GF-D8 (cell line): ENCODE results near the gene SEMA4B.
"Not testable (repeated sequence)": the region's sequence is repeated elsewhere in the genome, so short reads cannot be mapped to it uniquely, and the experiment has no call there.

Source experiments
- DNase-seq: peaks from one replicate; lab custom pipeline; 2025; lab: John Stamatoyannopoulos, UW

The SEMA4B gene

GRCh38 chr15:90184119-90184785 is 16.9 kb upstream of the SEMA4B start:
- no peak for DNase-seq

DNA sequence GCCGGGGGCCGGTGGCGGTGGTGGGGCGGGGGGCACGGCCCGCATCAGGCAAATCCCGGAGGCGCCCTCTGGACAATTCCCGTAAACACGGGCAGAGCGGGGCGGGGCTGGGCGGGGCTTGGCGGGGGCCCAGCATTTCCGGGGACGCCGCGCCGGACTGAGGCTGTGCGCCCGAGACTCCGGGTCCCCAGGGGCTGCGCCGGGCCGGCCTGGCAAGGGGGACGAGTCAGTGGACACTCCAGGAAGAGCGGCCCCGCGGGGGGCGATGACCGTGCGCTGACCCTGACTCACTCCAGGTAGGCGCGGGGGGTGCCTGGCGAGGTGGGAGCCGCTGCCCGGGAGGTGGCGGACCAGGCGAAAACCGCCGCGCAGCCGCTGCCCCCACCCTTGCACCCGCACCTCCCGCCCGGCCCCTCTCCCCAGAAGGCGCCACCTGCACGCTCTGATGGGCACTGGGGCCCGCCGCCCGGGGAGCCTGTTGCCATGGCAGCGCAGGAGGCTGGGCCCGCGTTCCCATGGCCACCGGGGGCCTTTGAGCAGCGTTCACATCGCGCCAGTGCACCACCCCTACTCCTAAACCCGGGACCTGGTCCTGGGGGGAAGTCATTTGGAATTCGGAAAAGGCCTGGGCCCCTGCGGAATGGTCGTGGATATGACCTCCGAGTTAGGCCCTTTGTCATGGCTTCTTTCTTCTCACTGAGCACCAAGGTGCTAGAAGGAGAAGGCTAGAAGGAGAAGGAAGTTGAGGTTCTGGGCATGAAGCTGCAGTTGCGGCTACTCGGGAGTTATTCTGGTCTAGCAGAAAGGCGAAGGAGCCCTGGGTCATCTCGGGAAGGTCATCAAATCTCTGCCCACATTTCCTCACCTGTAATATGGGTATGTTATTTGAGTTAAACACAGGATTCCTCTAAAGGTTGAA is 16.1 kb upstream of the SEMA4B start:
- DNase-seq, result no peak

DNA sequence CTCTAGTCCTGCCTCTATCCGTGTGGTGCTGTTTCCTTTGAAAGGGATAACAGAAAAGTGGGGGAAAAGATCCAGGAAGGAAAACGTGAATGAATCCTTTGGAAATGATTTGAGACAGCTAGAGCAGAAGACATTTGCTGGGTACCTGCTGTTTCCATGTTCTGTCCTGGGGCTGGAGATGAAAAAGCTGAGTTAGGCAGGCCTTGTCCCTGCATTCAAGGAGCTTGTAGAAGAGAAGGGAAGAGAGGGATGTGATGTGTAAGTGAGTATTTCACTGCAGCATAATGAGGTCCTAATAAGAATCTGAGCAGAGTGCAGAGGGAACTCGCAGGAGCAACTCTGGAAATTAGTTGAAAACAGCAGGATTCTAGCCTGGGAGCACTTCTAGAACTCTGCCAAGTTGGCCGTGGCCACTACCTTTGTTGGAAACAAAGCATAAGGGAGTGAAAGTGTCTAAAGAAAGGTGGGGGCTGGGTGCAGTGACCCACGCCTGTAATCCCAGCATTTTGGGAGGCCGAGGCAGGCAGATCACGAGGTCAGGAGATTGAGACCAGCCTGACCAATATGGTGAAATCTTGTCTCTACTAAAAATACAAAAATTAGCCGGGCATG is 13.8 kb upstream of the SEMA4B start:
- DNase-seq, result no peak

DNA sequence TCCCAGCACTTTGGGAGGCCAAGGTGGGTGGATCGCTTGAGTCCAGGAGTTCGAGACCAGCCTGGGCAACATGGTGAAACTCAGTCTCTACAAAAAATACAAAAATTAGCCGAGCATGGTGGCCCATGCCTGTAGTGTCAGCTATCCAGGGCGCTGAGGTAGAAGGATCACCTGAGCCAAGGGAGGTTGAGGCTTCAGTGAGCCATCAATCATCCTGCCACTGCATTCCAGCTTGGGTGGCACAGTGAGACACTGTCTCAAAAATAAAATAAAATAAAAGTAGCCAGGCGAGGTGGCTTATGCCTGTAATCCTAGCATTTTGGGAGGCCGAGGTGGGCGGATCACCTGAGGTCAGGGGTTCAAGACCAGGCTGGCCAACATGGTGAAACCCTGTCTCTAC is 13.1 kb upstream of the SEMA4B start:
- not testable (repeated sequence) for DNase-seq

GRCh38 chr15:90188914-90189748 is 12.0 kb upstream of the SEMA4B start:
- peak; percentile 48 for DNase-seq

GRCh38 chr15:90189781-90190467 is 11.2 kb upstream of the SEMA4B start:
- no peak for DNase-seq

- no peak for DNase-seq
Observed at GRCh38 chr15:90190606-90191343, 10.4 kb upstream of the SEMA4B start.

- no peak for DNase-seq
Observed at GRCh38 chr15:90191344-90191687, 9.8 kb upstream of the SEMA4B start.

GRCh38 chr15:90191794-90192509 is 9.2 kb upstream of the SEMA4B start:
- DNase-seq, result no peak

DNA sequence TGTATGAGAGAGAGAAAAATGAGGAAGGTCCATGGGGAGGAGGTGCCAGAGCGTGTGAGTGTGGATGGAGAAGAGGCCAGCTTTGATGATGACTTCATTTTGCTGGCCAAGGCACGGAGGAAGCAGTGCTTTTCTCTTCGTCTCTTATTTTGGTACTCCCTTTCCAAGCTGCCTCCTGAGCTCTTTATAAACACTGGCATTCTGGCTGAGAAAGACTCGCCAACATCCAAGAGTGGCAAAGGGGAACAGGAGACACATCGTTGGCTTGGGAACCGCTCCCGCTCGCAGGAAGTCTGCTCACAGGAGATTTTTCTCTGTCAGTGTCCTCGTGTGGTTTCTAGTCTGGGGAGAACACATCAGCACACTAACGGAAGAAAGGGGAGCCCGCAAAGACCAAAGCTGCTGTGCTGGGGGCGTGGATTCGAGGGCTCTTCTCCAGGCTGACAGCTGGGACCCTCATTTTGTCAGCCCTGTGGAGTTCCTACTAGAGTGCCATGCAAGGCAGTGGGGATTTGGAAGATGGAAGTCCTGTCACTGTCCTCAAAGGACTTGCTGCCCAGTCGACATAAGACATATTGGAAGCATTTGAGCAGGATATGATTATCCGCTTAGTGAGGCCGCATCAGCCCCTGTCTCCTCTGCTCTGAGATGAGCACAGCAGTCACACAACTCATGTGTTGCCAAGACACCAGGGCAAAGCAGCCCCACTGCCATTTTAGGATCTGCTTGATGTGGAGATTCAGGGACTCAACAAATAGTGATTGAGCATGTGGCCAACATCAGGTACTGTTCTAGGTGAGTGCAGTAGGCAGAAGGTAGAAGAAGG is 8.0 kb upstream of the SEMA4B start:
- no peak for DNase-seq

DNA sequence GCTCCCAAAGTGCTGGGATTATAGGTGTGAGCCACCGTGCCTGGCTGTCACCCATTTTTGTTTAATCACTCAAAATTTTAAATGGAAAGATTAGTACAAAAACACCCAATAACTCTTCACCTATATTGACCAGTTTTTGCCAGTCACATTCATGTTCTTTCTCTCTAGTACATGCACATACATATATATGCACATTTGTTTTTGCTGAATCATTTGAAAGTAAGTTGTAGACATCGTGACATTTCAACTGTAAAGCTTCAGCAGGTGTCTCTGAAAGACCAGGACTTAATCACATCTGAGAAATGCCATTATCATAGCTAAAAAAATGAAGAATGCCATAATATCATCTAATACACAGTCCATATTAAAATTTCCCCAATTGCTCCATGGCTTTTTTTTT is 6.5 kb upstream of the SEMA4B start:
- no peak for DNase-seq

DNA sequence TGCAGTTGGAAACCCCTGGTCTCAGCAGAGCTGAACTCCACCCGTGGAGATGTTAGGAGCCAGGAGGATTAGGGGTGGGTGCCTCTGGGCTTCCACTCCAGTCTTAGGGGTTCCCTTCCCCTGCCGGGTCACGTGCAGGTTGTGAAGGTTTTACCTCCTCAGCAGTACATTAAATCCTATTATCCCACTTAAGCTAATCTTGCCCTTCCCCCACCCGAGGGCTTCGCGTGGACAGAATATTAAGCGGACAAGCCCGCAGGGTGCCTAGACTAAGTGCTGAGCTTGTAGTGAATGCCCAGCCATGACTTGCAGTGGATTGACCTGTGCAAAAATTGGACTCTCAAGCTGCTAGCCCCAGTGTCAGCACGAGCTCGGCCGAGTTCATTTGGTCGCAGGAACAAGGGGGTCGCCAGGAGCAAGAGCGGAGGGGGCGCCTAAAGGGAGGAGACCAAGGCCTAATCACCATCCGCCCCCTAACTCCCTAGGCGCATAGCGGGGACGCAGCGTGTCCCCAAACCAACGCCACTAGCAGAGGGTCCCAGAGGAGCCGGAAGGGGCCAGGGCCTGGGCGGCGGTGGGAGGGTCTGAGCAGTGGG is 498 bp upstream of the SEMA4B start:
- no peak for DNase-seq

GRCh38 chr15:90201944-90202375 is 830 bp downstream of the SEMA4B start:
- DNase-seq, result no peak

DNA sequence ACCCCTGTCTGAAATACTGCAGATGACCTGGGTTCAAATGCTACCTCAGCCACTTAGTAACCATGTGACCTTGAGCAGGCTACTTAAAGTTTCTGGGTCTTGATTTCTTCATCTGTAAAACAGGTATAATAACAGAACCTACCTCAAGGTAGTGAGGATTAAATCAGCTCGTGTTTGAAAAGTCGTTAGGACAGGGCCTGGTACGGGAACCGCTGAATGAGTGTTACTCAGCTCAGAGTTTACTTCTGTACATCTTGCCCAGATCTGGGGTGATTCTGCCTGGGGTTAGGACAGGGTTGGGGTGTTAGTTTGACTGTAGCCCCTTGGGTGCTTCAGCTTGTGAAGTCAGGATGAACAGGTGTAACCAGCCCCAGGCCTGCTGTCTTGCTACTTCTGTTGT is 1.8 kb downstream of the SEMA4B start:
- no peak for DNase-seq

DNA sequence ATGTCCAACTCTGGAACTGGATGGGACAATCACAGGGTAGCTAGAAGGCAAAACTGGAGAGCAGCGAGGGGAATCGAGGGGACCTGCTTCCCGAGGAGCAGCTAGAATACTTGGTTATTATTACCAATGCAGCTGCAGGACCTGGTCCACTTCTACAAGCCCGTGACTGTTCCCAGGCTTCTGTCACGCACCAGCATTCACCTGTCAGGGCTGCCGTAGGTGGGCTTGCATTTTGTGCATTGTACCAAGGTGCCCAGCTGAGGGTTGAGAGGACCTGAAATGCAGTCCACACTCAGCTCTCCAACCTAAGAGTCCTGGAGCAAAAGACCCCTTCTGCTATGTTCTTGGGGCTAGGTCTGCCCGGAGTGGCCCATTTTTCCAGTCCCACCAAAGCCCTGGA is 2.3 kb downstream of the SEMA4B start:
- no peak for DNase-seq

- DNase-seq, result no peak
Observed at GRCh38 chr15:90203922-90204321, 2.8 kb downstream of the SEMA4B start.

- DNase-seq, result no peak
Observed at GRCh38 chr15:90205050-90205848, 4.1 kb downstream of the SEMA4B start.

DNA sequence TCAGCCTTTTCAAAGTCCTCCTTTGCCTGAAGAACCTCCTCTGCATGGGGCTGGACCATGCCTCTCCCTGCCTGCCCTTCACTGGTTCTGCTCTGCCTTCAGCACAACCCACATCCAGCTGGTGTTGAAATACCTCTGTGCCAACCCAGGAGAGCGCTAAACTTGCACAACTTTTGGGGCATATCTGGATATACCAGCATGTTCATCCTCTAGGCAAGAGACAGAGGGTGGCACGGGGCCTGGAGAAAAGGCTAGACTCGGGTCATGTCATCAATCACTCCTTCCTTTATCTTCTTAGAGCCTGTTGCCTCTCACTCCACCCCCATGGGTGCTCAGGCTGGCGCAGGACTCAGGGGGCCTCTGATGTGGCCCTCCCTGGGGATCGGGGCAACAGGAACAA is 4.8 kb downstream of the SEMA4B start:
- DNase-seq, result no peak
